HG03039 (cell line): ENCODE results near the gene STPG2.
A peak's percentile ranks its signal among the peaks of the same experiment; 100 is the strongest.
"Not testable (repeated sequence)": the region's sequence is repeated elsewhere in the genome, so short reads cannot be mapped to it uniquely, and the experiment has no call there.

Source experiments
- ATAC-seq: cut with Tn5 transposase; IDR thresholded peaks from one replicate; pipeline ENCODE4 v1.9.1; 2021; ENCODE audit warnings: mild to moderate bottlenecking, moderate library complexity; ENCODE audit not compliant: unreplicated experiment

Gene STPG2

GRCh38 chr4:97646997-97647396, 496.3 kb downstream of the STPG2 start:
- no peak for ATAC-seq

- ATAC-seq = no peak
Observed at GRCh38 chr4:97645071-97645821, 498.0 kb downstream of the STPG2 start.

GRCh38 chr4:97643179-97643578, 500.1 kb downstream of the STPG2 start:
- ATAC-seq = no peak

GRCh38 chr4:97639961-97640360, 503.3 kb downstream of the STPG2 start:
- ATAC-seq = no peak

- not testable (repeated sequence) for ATAC-seq
Observed at GRCh38 chr4:97633831-97634230, 509.4 kb downstream of the STPG2 start.

GRCh38 chr4:97627750-97628149, 515.5 kb downstream of the STPG2 start:
- ATAC-seq = no peak

GRCh38 chr4:97624204-97624603, 519.1 kb downstream of the STPG2 start:
- ATAC-seq = no peak

GRCh38 chr4:97605932-97606331, 537.3 kb downstream of the STPG2 start:
- no peak for ATAC-seq

- no peak for ATAC-seq
Observed at GRCh38 chr4:97593248-97593647, 550.0 kb downstream of the STPG2 start.

- ATAC-seq = no peak
Observed at GRCh38 chr4:97590266-97590665, 553.0 kb downstream of the STPG2 start.

GRCh38 chr4:97589481-97590196, 553.6 kb downstream of the STPG2 start:
- ATAC-seq = no peak

- no peak for ATAC-seq
Observed at GRCh38 chr4:97587912-97588311, 555.4 kb downstream of the STPG2 start.

- ATAC-seq = no peak
Observed at GRCh38 chr4:97585274-97585673, 558.0 kb downstream of the STPG2 start.

- ATAC-seq = no peak
Observed at GRCh38 chr4:97582890-97583289, 560.4 kb downstream of the STPG2 start.

- no peak for ATAC-seq
Observed at GRCh38 chr4:97577004-97577403, 566.3 kb downstream of the STPG2 start.

GRCh38 chr4:97560009-97560408, 583.3 kb downstream of the STPG2 start:
- no peak for ATAC-seq

GRCh38 chr4:97558204-97558778, 585.0 kb downstream of the STPG2 start:
- ATAC-seq = no peak

GRCh38 chr4:97550637-97551036, 592.6 kb downstream of the STPG2 start:
- not testable (repeated sequence) for ATAC-seq

- ATAC-seq = peak; percentile 43
Observed at GRCh38 chr4:97548943-97549583, 594.2 kb downstream of the STPG2 start.

- no peak for ATAC-seq
Observed at GRCh38 chr4:97548186-97548585, 595.1 kb downstream of the STPG2 start.

- ATAC-seq = no peak
Observed at GRCh38 chr4:97531351-97531750, 611.9 kb downstream of the STPG2 start.

GRCh38 chr4:97530676-97531075, 612.6 kb downstream of the STPG2 start:
- no peak for ATAC-seq
